OCI-LY7 (cell line): ENCODE measurements around the gene IL15RA.

Experiments used
- EZH2phosphoT487 ChIP-seq: fragments of 200-600 bp; sonication (generic); IDR thresholded peaks from 2 replicates; pipeline ENCODE4 v1.6.1; 2018; ENCODE audit warnings: low read depth, borderline replicate concordance, mild to moderate bottlenecking, mixed run types, antibody characterized with exemption, low read length, moderate library complexity, mixed read lengths
- TF ChIP-seq, protein P1 (sequence below): fragments of 200-600 bp; sonication (generic); conservative IDR thresholded peaks from 2 replicates; pipeline ENCODE4 v1.5.1; 2014; ENCODE audit warnings: mild to moderate bottlenecking, antibody characterized with exemption, low read length, moderate library complexity, mixed read lengths

DNA sequence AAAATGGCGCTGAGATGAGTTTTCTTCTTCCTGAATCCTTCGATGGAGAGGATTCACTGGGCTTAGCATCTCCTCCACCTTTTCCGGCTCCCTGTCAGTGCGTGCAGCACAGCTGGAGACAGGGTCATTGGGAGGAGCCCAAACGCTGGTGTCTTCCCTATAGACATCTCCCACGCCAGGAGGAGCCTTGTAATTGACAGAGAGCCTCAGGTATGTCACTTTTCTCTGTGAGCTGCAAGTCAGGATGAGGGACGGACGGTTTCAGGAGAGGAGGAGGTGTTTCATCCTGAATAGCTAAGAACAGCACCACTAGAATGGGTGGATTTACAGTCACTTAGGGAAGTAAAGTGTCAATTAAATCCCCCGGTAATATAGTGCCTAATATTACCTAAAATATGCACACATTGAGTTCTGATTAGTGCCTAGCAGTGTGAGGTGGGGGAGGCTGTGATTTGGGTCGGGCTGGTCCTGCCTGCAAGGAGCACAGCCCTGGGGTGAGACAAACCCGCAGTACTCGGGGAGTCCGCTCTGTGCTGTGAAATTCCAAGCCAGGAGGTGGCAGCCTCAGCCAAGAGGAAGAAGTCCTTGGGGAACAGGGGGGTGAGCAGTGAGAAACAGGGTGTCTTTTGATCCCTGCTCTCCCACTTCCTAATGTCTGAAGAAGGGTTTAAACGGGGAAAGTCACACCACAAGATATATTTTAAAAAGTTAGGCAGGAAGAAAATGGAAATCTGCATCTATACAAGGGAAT, 28.2 kb downstream of the IL15RA start:
- TF ChIP-seq, protein P1, sequence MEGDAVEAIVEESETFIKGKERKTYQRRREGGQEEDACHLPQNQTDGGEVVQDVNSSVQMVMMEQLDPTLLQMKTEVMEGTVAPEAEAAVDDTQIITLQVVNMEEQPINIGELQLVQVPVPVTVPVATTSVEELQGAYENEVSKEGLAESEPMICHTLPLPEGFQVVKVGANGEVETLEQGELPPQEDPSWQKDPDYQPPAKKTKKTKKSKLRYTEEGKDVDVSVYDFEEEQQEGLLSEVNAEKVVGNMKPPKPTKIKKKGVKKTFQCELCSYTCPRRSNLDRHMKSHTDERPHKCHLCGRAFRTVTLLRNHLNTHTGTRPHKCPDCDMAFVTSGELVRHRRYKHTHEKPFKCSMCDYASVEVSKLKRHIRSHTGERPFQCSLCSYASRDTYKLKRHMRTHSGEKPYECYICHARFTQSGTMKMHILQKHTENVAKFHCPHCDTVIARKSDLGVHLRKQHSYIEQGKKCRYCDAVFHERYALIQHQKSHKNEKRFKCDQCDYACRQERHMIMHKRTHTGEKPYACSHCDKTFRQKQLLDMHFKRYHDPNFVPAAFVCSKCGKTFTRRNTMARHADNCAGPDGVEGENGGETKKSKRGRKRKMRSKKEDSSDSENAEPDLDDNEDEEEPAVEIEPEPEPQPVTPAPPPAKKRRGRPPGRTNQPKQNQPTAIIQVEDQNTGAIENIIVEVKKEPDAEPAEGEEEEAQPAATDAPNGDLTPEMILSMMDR: peak; percentile 79
- TF ChIP-seq EZH2phosphoT487: no peak
